ES-I3 (cell line): ENCODE measurements around the gene RPS6KL1.

Experiments
- H3K36me3 ChIP-seq: 2 replicates; pipeline ENCODE4 v1.6.1; 2013; ENCODE audit warnings: mild to moderate bottlenecking, low read length, control low read depth, moderate library complexity; ENCODE audit not compliant: insufficient read depth
- H3K4me1 ChIP-seq: 2 replicates; pipeline ENCODE4 v1.6.1; 2013; ENCODE audit warnings: mild to moderate bottlenecking, control low read depth, low read length; ENCODE audit not compliant: insufficient read depth
- H3K9ac ChIP-seq: 2 replicates; pipeline ENCODE4 v1.6.1; 2013; ENCODE audit warnings: low read depth, mild to moderate bottlenecking, low read length, moderate library complexity
- H3K9me3 ChIP-seq: 2 replicates; pipeline ENCODE4 v1.6.1; 2013; ENCODE audit warnings: mild to moderate bottlenecking, low read length, moderate library complexity; ENCODE audit not compliant: control insufficient read depth, insufficient read depth

RPS6KL1 gene

GRCh38 chr14:74947353-74948227 lies 24.5 kb upstream of the RPS6KL1 start:
- Histone ChIP-seq H3K36me3 (no peaks in the 10 kb centered on the region; the same call in 1 of the 2 replicates), H3K4me1 (no peaks in the 10 kb centered on the region; the same call in 1 of the 2 replicates), H3K9ac (no peak overlapping the region), H3K9me3 (no peaks in the 10 kb centered on the region)

DNA sequence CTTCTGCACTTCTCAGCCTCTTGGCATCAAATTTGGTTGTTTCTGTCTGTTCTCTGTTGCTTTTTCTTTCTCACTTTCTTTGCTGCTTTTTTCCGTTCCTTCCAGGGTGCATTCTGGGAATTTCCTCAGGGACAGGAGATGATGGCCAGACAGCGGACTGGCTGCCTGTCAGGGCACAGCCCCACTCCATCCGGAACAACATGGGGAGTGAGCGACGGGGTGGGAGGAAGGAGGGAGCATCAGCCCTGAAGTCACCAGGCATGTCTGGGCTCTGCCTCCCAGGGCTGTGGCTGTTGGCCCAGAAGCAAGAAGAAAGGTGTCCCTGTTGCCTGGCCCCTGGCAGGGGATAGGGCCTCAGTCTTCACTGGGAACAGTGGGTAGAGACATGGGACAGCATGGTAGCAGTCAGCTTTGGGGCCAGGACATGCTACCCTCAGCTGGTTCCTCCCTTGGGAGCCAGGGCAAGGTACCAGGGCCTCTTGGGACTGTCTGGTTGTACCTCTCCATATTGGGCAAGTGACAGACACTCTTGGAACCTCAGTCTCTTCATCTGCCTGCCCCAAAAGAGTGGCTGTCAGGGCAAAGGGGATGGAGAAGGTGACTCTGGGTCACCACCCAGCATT lies 23.7 kb upstream of the RPS6KL1 start:
- Histone ChIP-seq H3K4me1 (peaks cover 5% of the 10 kb centered on the region; the same call in 1 of the 2 replicates), H3K36me3 (no peaks in the 10 kb centered on the region; the same call in 1 of the 2 replicates), H3K9ac (no peak overlapping the region), H3K9me3 (no peaks in the 10 kb centered on the region)

GRCh38 chr14:74945852-74946658 lies 23.0 kb upstream of the RPS6KL1 start:
- Histone ChIP-seq H3K36me3 (no peaks in the 10 kb centered on the region; the same call in 1 of the 2 replicates), H3K9ac (no peak overlapping the region), H3K4me1 (peaks cover 5% of the 10 kb centered on the region; the same call in 1 of the 2 replicates), H3K9me3 (no peaks in the 10 kb centered on the region)

GRCh38 chr14:74945261-74945851 lies 22.3 kb upstream of the RPS6KL1 start:
- H3K9ac ChIP-seq, result no peak overlapping the region
- peaks cover 5% of the 10 kb centered on the region; the same call in 1 of the 2 replicates for H3K4me1 ChIP-seq
- H3K9me3 ChIP-seq, result no peaks in the 10 kb centered on the region
- H3K36me3 ChIP-seq, result no peaks in the 10 kb centered on the region; the same call in 1 of the 2 replicates

- peaks cover 14% of the 10 kb centered on the region; the same call in 1 of the 2 replicates for H3K4me1 ChIP-seq
- no peaks in the 10 kb centered on the region for H3K9me3 ChIP-seq
- H3K9ac ChIP-seq, result no peak overlapping the region
- H3K36me3 ChIP-seq, result no peaks in the 10 kb centered on the region; the same call in 1 of the 2 replicates
These were observed 19.5 kb upstream of the RPS6KL1 start for GRCh38 chr14:74942608-74943007.

DNA sequence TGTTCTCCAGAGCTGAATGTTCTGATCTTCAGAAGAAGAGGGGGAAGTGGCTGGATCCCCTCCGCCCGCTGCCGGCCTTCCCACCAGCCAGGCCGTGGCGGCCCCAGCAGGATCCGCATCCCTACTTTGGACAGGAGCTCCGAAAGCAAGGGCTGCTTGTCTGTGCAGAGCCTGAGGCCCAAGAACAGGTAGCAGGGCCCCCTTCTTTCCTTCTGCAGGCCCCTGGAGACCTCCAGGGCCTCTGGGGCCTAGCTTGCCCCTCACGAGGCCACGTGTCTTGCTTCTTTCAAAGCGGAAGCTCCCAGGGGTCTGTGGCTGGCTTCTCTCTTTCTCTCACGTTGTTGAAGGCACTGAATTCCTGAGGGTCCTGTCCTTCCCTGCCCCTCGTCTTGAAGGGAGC lies 19.1 kb upstream of the RPS6KL1 start:
- no peaks in the 10 kb centered on the region for H3K9me3 ChIP-seq
- no peak overlapping the region for H3K9ac ChIP-seq
- peaks cover 14% of the 10 kb centered on the region; the same call in 1 of the 2 replicates for H3K4me1 ChIP-seq
- H3K36me3 ChIP-seq, result no peaks in the 10 kb centered on the region; the same call in 1 of the 2 replicates

GRCh38 chr14:74941676-74942097 lies 18.6 kb upstream of the RPS6KL1 start:
- no peaks in the 10 kb centered on the region; the same call in 1 of the 2 replicates for H3K36me3 ChIP-seq
- H3K4me1 ChIP-seq, result peaks cover 14% of the 10 kb centered on the region; the same call in 1 of the 2 replicates
- H3K9ac ChIP-seq, result no peak overlapping the region
- no peaks in the 10 kb centered on the region for H3K9me3 ChIP-seq

GRCh38 chr14:74940956-74941565 lies 18.0 kb upstream of the RPS6KL1 start:
- no peaks in the 10 kb centered on the region for H3K9me3 ChIP-seq
- peaks cover 14% of the 10 kb centered on the region; the same call in 1 of the 2 replicates for H3K4me1 ChIP-seq
- H3K9ac ChIP-seq, result no peak overlapping the region
- H3K36me3 ChIP-seq, result no peaks in the 10 kb centered on the region; the same call in 1 of the 2 replicates

GRCh38 chr14:74938531-74939495 lies 15.8 kb upstream of the RPS6KL1 start:
- Histone ChIP-seq H3K9ac (no peak overlapping the region), H3K4me1 (peaks cover 18% of the 10 kb centered on the region; the same call in 1 of the 2 replicates), H3K36me3 (no peaks in the 10 kb centered on the region; the same call in 1 of the 2 replicates), H3K9me3 (no peaks in the 10 kb centered on the region)

DNA sequence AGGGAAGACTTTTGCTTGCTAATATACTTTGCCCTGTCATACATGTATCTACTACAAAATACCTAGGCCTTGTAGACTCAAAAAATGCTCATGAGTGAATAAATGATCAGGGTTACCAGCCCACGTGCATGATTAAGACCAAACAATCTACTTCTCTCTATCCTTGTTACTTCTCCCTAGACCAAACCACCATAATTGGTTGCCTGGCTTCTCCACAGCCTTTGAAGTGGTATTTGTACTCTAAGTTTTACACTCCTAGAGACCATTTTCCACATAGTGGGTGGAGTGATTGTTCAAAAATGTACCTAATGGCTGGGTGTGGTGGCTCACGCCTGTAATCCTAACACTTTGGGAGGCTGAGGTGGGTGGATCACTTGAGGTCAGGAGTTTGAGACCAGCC lies 14.1 kb upstream of the RPS6KL1 start:
- Histone ChIP-seq H3K9me3 (no peaks in the 10 kb centered on the region), H3K4me1 (peaks cover 17% of the 10 kb centered on the region; the same call in 1 of the 2 replicates), H3K9ac (no peak overlapping the region), H3K36me3 (no peaks in the 10 kb centered on the region; the same call in 1 of the 2 replicates)

DNA sequence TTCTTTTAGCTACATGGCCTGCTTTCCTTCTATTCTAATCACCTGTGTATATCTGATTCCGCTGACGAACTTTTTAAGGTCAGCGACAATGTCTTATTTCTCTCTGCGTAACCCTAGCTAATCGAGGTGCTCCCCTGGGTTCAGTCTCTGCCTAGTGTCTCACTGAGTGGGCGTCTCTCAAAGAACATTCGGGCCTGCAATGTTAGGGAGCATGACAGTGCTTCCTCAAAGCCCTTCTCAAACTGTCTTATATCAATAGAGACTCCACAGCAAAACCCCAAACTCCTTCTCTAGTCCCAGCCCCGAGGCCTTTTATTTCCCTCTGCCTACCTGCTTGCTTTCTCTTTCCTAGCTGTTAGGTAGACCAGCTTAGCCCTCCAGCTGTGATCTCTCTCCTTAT lies 13.7 kb upstream of the RPS6KL1 start:
- peaks cover 13% of the 10 kb centered on the region; the same call in 1 of the 2 replicates for H3K4me1 ChIP-seq
- H3K36me3 ChIP-seq, result no peaks in the 10 kb centered on the region; the same call in 1 of the 2 replicates
- H3K9ac ChIP-seq, result no peak overlapping the region
- no peaks in the 10 kb centered on the region for H3K9me3 ChIP-seq

DNA sequence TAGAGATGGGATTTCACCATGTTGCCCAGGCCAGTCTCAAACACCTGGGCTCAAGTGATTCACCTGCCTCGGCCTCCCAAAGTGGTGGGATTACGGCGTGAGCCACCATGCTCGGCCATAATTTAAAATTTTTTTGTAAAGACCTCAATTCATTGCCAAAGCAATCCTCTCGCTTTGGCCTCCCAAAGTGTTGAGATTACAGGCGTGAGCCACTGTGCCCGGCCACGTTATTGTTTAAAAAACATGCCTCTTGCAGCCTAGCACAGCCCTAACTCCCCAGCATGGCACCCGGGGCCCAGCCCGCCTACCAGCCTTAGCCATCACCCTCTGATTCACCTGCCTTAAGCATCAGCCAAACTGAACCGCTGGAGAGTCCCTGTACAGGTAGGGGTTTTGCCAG lies 13.1 kb upstream of the RPS6KL1 start:
- Histone ChIP-seq H3K4me1 (peaks cover 13% of the 10 kb centered on the region; the same call in 1 of the 2 replicates), H3K36me3 (no peaks in the 10 kb centered on the region; the same call in 1 of the 2 replicates), H3K9me3 (no peaks in the 10 kb centered on the region), H3K9ac (no peak overlapping the region)
